Measurements from ENCODE around the gene RIMBP2. TPM values are rescaled to one million over a fixed set of nuclear protein-coding genes. Genes with fewer than 3 reads are reported as not detected.

The RIMBP2 gene
- total RNA-seq, 1 donor from 2014 or later, result 0.99 TPM

- TF ChIP-seq EZH2phosphoT487 (IDR thresholded peaks at IDR 0.05) (no peak), EZH2 (IDR thresholded peaks at IDR 0.05) (no peak)
- TF ChIP-seq, protein P1, sequence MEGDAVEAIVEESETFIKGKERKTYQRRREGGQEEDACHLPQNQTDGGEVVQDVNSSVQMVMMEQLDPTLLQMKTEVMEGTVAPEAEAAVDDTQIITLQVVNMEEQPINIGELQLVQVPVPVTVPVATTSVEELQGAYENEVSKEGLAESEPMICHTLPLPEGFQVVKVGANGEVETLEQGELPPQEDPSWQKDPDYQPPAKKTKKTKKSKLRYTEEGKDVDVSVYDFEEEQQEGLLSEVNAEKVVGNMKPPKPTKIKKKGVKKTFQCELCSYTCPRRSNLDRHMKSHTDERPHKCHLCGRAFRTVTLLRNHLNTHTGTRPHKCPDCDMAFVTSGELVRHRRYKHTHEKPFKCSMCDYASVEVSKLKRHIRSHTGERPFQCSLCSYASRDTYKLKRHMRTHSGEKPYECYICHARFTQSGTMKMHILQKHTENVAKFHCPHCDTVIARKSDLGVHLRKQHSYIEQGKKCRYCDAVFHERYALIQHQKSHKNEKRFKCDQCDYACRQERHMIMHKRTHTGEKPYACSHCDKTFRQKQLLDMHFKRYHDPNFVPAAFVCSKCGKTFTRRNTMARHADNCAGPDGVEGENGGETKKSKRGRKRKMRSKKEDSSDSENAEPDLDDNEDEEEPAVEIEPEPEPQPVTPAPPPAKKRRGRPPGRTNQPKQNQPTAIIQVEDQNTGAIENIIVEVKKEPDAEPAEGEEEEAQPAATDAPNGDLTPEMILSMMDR (IDR thresholded peaks at IDR 0.05), result no peak
These were observed 46.9 kb downstream of the RIMBP2 start for GRCh38 chr12:130669205-130669557.

DNA sequence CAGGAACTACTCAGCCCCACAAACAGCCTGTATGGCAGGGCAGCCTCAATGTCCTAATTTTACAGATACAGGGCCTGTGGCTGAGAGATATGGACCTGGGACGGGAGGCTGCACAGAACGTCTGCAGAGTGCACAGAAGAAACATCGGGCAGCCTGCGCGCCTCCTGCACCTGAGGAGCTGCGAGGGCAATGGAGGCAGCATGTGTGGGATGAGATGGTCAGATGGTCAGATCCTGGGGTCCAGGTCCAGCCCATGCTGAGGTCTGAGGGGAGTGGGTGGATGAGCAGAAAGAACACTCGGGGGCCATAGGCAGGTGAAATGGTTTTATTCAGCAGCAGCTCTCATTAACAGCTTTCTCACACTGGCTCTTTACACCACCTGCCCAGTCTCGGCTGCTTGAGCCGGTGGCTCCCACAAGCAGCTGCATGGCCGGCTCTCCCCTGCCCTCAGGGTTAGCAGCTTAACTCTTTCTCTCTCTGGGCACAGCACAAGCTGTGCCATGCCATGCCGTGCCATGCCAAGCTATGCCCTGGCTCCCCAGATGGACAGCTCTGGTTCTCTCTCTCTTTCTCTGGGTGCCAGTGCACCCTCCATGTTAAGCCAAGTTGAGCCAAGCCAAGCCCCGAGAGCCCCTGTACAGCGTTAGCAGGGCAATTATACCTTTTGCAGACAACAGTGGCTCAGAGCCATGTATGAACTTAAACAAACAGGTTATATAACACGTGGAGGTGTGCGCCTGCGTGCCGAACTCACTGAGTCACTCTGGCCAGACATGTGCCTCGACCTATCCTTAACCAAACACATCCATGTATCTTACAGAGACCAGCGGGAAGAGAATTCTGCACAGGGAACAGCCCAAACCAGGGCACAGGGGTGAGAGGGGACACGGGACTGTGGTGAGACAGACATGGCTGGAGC is 47.6 kb downstream of the RIMBP2 start:
- Mint-ChIP-seq H3K36me3 (peaks cover 5% of the 10 kb centered on the region), H3K27ac (peak overlapping the region; percentile 22), H3K9me3 (peaks cover 35% of the 10 kb centered on the region), H3K4me1 (peaks cover 3% of the 10 kb centered on the region), H3K27me3 (ENCODE audit: insufficient read depth, low read depth) (peaks cover 7% of the 10 kb centered on the region), H3K4me3 (no peak overlapping the region)
- Histone ChIP-seq H3K27me3 (no peaks in the 10 kb centered on the region), H3K9ac (no peak overlapping the region), H3K4me1 (no peaks in the 10 kb centered on the region), H3K4me2 (no peak overlapping the region), H3K79me2 (ENCODE audit: low read depth) (no peaks in the 10 kb centered on the region), H3K9me3 (ENCODE audit: low read depth) (no peaks in the 10 kb centered on the region), H2AFZ (replicated peaks) (no peak overlapping the region), H3F3A (ENCODE audit: low read depth) (no peaks in the 10 kb centered on the region), H3K4me3 (no peak overlapping the region), H3K36me3 (no peaks in the 10 kb centered on the region), H4K20me1 (ENCODE audit: low read depth) (no peaks in the 10 kb centered on the region), H3K27ac (no peak overlapping the region)
- TF ChIP-seq, protein P1 (IDR thresholded peaks at IDR 0.05), result no peak
- TF ChIP-seq EZH2phosphoT487 (IDR thresholded peaks at IDR 0.05) (no peak), EZH2 (IDR thresholded peaks at IDR 0.05) (no peak)
- no peak for DNase-seq (ENCODE audit: low spot score)

More at GRCh38 chr12:130669205-130669557, 46.9 kb downstream of the RIMBP2 start:
- Histone ChIP-seq H3K4me2 (no peak overlapping the region), H3K27me3 (no peaks in the 10 kb centered on the region), H3F3A (ENCODE audit: low read depth) (no peaks in the 10 kb centered on the region), H4K20me1 (ENCODE audit: low read depth) (no peaks in the 10 kb centered on the region), H3K4me1 (no peaks in the 10 kb centered on the region), H3K4me3 (no peak overlapping the region), H3K9ac (no peak overlapping the region), H3K36me3 (no peaks in the 10 kb centered on the region), H3K79me2 (ENCODE audit: low read depth) (no peaks in the 10 kb centered on the region), H3K9me3 (ENCODE audit: low read depth) (no peaks in the 10 kb centered on the region), H2AFZ (replicated peaks) (no peak overlapping the region), H3K27ac (no peak overlapping the region)
- DNase-seq (ENCODE audit: low spot score), result no peak
- Mint-ChIP-seq H3K9me3 (peaks cover 32% of the 10 kb centered on the region), H3K36me3 (peaks cover 5% of the 10 kb centered on the region), H3K4me3 (no peak overlapping the region), H3K27ac (peak overlapping the region; percentile 22), H3K27me3 (ENCODE audit: insufficient read depth, low read depth) (peaks cover 7% of the 10 kb centered on the region), H3K4me1 (peaks cover 2% of the 10 kb centered on the region)

- no peak for DNase-seq (ENCODE audit: low spot score)
- TF ChIP-seq EZH2phosphoT487 (IDR thresholded peaks at IDR 0.05) (no peak), EZH2 (IDR thresholded peaks at IDR 0.05) (no peak)
- TF ChIP-seq, protein P1 (IDR thresholded peaks at IDR 0.05), result no peak
- H3K9me3 Mint-ChIP-seq, result peaks cover 35% of the 10 kb centered on the region
- H3K27me3 ChIP-seq, result no peaks in the 10 kb centered on the region
- no peak overlapping the region for H3K27ac Mint-ChIP-seq
- no peaks in the 10 kb centered on the region for H3K79me2 ChIP-seq (ENCODE audit: low read depth)
- no peaks in the 10 kb centered on the region for H3K4me1 ChIP-seq
- no peak overlapping the region for H3K4me3 Mint-ChIP-seq
- no peak overlapping the region for H3K4me2 ChIP-seq
- no peak overlapping the region for H2AFZ ChIP-seq (replicated peaks)
- H3K36me3 Mint-ChIP-seq, result peaks cover 5% of the 10 kb centered on the region
- no peaks in the 10 kb centered on the region for H3K9me3 ChIP-seq (ENCODE audit: low read depth)
- no peaks in the 10 kb centered on the region for H3K36me3 ChIP-seq
- H4K20me1 ChIP-seq (ENCODE audit: low read depth), result no peaks in the 10 kb centered on the region
- H3K4me3 ChIP-seq, result no peak overlapping the region
- H3K4me1 Mint-ChIP-seq, result peaks cover 8% of the 10 kb centered on the region
- H3F3A ChIP-seq (ENCODE audit: low read depth), result no peaks in the 10 kb centered on the region
- no peak overlapping the region for H3K27ac ChIP-seq
- peaks cover 4% of the 10 kb centered on the region for H3K27me3 Mint-ChIP-seq (ENCODE audit: insufficient read depth, low read depth)
- no peak overlapping the region for H3K9ac ChIP-seq
These were observed 48.6 kb downstream of the RIMBP2 start for GRCh38 chr12:130667421-130667960.
